SJSA1 (cell line): ENCODE data around the gene CARD18. TPM values are rescaled to one million over a fixed set of nuclear protein-coding genes. Genes with fewer than 3 reads are reported as not detected.
A peak's percentile ranks its signal among the peaks of the same experiment; 100 is the strongest.

ENCODE experiments used
- DNase-seq, 2 experiments: peaks; one replicate each; pipeline ENCODE4 v3.0.0-alpha.2; 2015 to 2020; ENCODE audit warnings: low spot score in 2 of 2, low read depth in 1 of 2
- H3K27ac ChIP-seq: fragments of 250-450 bp; sonication (Bioruptor Pico); 2 replicates; pipeline ENCODE4 v1.5.1; 2020; ENCODE audit warnings: mild to moderate bottlenecking, moderate library complexity
- H3K27me3 ChIP-seq: fragments of 250-450 bp; sonication (Bioruptor Pico); replicated peaks from 2 replicates; pipeline ENCODE4 v1.5.1; 2020; ENCODE audit warnings: mild to moderate bottlenecking, moderate library complexity
- H3K36me3 ChIP-seq: fragments of 250-450 bp; sonication (Bioruptor Pico); 2 replicates; pipeline ENCODE4 v1.5.1; 2020; ENCODE audit warnings: mild to moderate bottlenecking
- H3K4me1 ChIP-seq: fragments of 250-450 bp; sonication (Bioruptor Pico); replicated peaks from 2 replicates; pipeline ENCODE4 v1.6.1; 2021; ENCODE audit warnings: mild to moderate bottlenecking
- H3K4me3 ChIP-seq: fragments of 250-450 bp; sonication (Bioruptor Pico); 2 replicates; pipeline ENCODE4 v1.5.1; 2020; ENCODE audit warnings: mild to moderate bottlenecking
- H3K9me3 ChIP-seq: fragments of 250-450 bp; sonication (Bioruptor Pico); replicated peaks from 2 replicates; pipeline ENCODE4 v1.5.1; 2020; ENCODE audit warnings: mild to moderate bottlenecking
- total RNA-seq: library from RNA; depleted of rRNA; stranded (reverse); fragments of >200 nt; shearing (Covaris generic); gene quantifications from 2 replicates; pipeline ENCODE4 v1.2.3, GENCODE V29; 2014

CARD18 gene
- total RNA-seq, 1 experiment from 2014 or later = not detected

GRCh38 chr11:105155679-105156078 lies 16.1 kb upstream of the CARD18 start:
- H3K9me3 ChIP-seq = no peaks in the 10 kb centered on the region
- H3K4me1 ChIP-seq = peaks cover 11% of the 10 kb centered on the region
- no peak overlapping the region for H3K27ac ChIP-seq
- no peak for DNase-seq
- no peak overlapping the region for H3K4me3 ChIP-seq
- no peaks in the 10 kb centered on the region for H3K27me3 ChIP-seq
- H3K36me3 ChIP-seq = no peaks in the 10 kb centered on the region

- no peak overlapping the region for H3K4me3 ChIP-seq
- H3K27ac ChIP-seq = no peak overlapping the region
- H3K36me3 ChIP-seq = no peaks in the 10 kb centered on the region
- H3K4me1 ChIP-seq = peaks cover 11% of the 10 kb centered on the region
- no peaks in the 10 kb centered on the region for H3K27me3 ChIP-seq
- DNase-seq = no peak
- no peaks in the 10 kb centered on the region for H3K9me3 ChIP-seq
These were observed 13.8 kb upstream of the CARD18 start for GRCh38 chr11:105153392-105153791.

GRCh38 chr11:105152560-105152959 lies 13.0 kb upstream of the CARD18 start:
- peaks cover 11% of the 10 kb centered on the region for H3K4me1 ChIP-seq
- DNase-seq = no peak
- no peaks in the 10 kb centered on the region for H3K27me3 ChIP-seq
- H3K4me3 ChIP-seq = no peak overlapping the region
- peak overlapping the region; percentile 67 for H3K27ac ChIP-seq
- no peaks in the 10 kb centered on the region for H3K36me3 ChIP-seq
- no peaks in the 10 kb centered on the region for H3K9me3 ChIP-seq

GRCh38 chr11:105152021-105152512 lies 12.5 kb upstream of the CARD18 start:
- H3K4me1 ChIP-seq = peaks cover 11% of the 10 kb centered on the region
- H3K27me3 ChIP-seq = no peaks in the 10 kb centered on the region
- no peaks in the 10 kb centered on the region for H3K36me3 ChIP-seq
- DNase-seq = peak in 1 of 2 experiments; percentile 47
- no peaks in the 10 kb centered on the region for H3K9me3 ChIP-seq
- H3K4me3 ChIP-seq = no peak overlapping the region
- H3K27ac ChIP-seq = peak overlapping the region; percentile 67

GRCh38 chr11:105149477-105149876 lies 9.9 kb upstream of the CARD18 start:
- Histone ChIP-seq H3K4me3 (no peak overlapping the region), H3K9me3 (no peaks in the 10 kb centered on the region), H3K27me3 (no peaks in the 10 kb centered on the region), H3K27ac (no peak overlapping the region), H3K36me3 (no peaks in the 10 kb centered on the region), H3K4me1 (peaks cover 24% of the 10 kb centered on the region)
- DNase-seq = no peak

- H3K36me3 ChIP-seq = no peaks in the 10 kb centered on the region
- DNase-seq = no peak
These were observed 8.7 kb upstream of the CARD18 start for GRCh38 chr11:105148241-105148640.

GRCh38 chr11:105144887-105145286 lies 5.3 kb upstream of the CARD18 start:
- Histone ChIP-seq H3K4me3 (no peak overlapping the region), H3K36me3 (no peaks in the 10 kb centered on the region), H3K27me3 (no peaks in the 10 kb centered on the region), H3K9me3 (no peaks in the 10 kb centered on the region), H3K27ac (peak overlapping the region; percentile 49), H3K4me1 (peaks cover 14% of the 10 kb centered on the region)
- DNase-seq = peak in 1 of 2 experiments; percentile 43

More at GRCh38 chr11:105148241-105148640, 8.7 kb upstream of the CARD18 start:
- H3K4me1 ChIP-seq = peaks cover 25% of the 10 kb centered on the region
- no peaks in the 10 kb centered on the region for H3K9me3 ChIP-seq
- H3K27me3 ChIP-seq = no peaks in the 10 kb centered on the region
- no peak overlapping the region for H3K27ac ChIP-seq
- H3K4me3 ChIP-seq = no peak overlapping the region

GRCh38 chr11:105142167-105142566 lies 2.6 kb upstream of the CARD18 start:
- H3K4me3 ChIP-seq = no peak overlapping the region

GRCh38 chr11:105137286-105137685 lies 2.3 kb downstream of the CARD18 start:
- Histone ChIP-seq H3K36me3 (no peaks in the 10 kb centered on the region), H3K27ac (peak overlapping the region; percentile 38), H3K4me3 (no peak overlapping the region), H3K4me1 (peaks cover 22% of the 10 kb centered on the region), H3K9me3 (no peaks in the 10 kb centered on the region), H3K27me3 (no peaks in the 10 kb centered on the region)
- peak in 1 of 2 experiments; percentile 20 for DNase-seq

More at GRCh38 chr11:105142167-105142566, 2.6 kb upstream of the CARD18 start:
- DNase-seq = no peak
- no peak overlapping the region for H3K27ac ChIP-seq
- peaks cover 21% of the 10 kb centered on the region for H3K4me1 ChIP-seq
- H3K9me3 ChIP-seq = no peaks in the 10 kb centered on the region
- H3K27me3 ChIP-seq = no peaks in the 10 kb centered on the region
- no peaks in the 10 kb centered on the region for H3K36me3 ChIP-seq

- Histone ChIP-seq H3K27ac (no peak overlapping the region), H3K4me1 (peaks cover 22% of the 10 kb centered on the region), H3K9me3 (no peaks in the 10 kb centered on the region), H3K27me3 (no peaks in the 10 kb centered on the region), H3K4me3 (no peak overlapping the region), H3K36me3 (no peaks in the 10 kb centered on the region)
- no peak for DNase-seq
These were observed 3.7 kb downstream of the CARD18 start for GRCh38 chr11:105135883-105136282.

GRCh38 chr11:105132716-105133511 lies 6.7 kb downstream of the CARD18 start:
- Histone ChIP-seq H3K27me3 (no peaks in the 10 kb centered on the region), H3K27ac (peak overlapping the region; percentile 92), H3K4me3 (no peak overlapping the region), H3K4me1 (peaks cover 22% of the 10 kb centered on the region), H3K9me3 (no peaks in the 10 kb centered on the region), H3K36me3 (no peaks in the 10 kb centered on the region)
- DNase-seq = peak; percentile 57 to 63

GRCh38 chr11:105130189-105130813 lies 9.3 kb downstream of the CARD18 start:
- Histone ChIP-seq H3K9me3 (no peaks in the 10 kb centered on the region), H3K4me1 (peaks cover 14% of the 10 kb centered on the region), H3K4me3 (no peak overlapping the region), H3K36me3 (no peaks in the 10 kb centered on the region), H3K27ac (no peak overlapping the region), H3K27me3 (no peaks in the 10 kb centered on the region)
- no peak for DNase-seq

GRCh38 chr11:105124756-105125155 lies 14.8 kb downstream of the CARD18 start:
- H3K27me3 ChIP-seq = no peaks in the 10 kb centered on the region
- no peaks in the 10 kb centered on the region for H3K9me3 ChIP-seq
- no peak for DNase-seq
- H3K36me3 ChIP-seq = no peaks in the 10 kb centered on the region
- H3K27ac ChIP-seq = no peak overlapping the region
- H3K4me3 ChIP-seq = no peak overlapping the region
- no peaks in the 10 kb centered on the region for H3K4me1 ChIP-seq
